ENCODE results near the gene SLX4IP.

- TF ChIP-seq CTCF (IDR thresholded peaks at IDR 0.05; ENCODE audit: low read depth, low read length) (no peak), MAX (IDR thresholded peaks at IDR 0.05; ENCODE audit: low read depth, low read length) (no peak), POLR2A (IDR thresholded peaks at IDR 0.05; ENCODE audit: extremely low read depth, insufficient read length) (no peak), MYC (IDR thresholded peaks at IDR 0.05; ENCODE audit: low read depth, low read length) (no peak)
These were observed 105.8 kb downstream of the SLX4IP start for GRCh38 chr20:10540636-10541493.
